OCI-LY7 (cell line): ENCODE data around the gene NINL. TPM values are rescaled to one million over a fixed set of nuclear protein-coding genes. Genes with fewer than 3 reads are reported as not detected.

Source experiments
- BruUV-seq: library from RNA; stranded (reverse); fragments of 400-500 nt; replicated peaks from 2 replicates; lab custom pipeline; 2021; lab: Mats Ljungman, UMichigan
- CTCF ChIA-PET: fragments of 300-600 bp; sonication (Branson Sonifier 250); formaldehyde crosslinking; loops from one replicate; lab custom pipeline; 2022; ENCODE audit warnings: antibody characterized with exemption; ENCODE audit not compliant: unreplicated experiment; lab: Charles Lee
- POLR2A ChIA-PET: fragments of 300-600 bp; sonication (Branson Sonifier 250); formaldehyde crosslinking; loops from one replicate; lab custom pipeline; 2022; ENCODE audit warnings: antibody characterized with exemption; lab: Charles Lee
- DNase-seq: peaks from one replicate; pipeline ENCODE4 v3.0.0-alpha.2; 2015; ENCODE audit warnings: low spot score
- H2AFZ ChIP-seq: fragments of 200-600 bp; sonication (generic), shearing (Covaris generic); 2 replicates; pipeline ENCODE4 v1.6.1; 2014; ENCODE audit warnings: mild to moderate bottlenecking, antibody characterized with exemption, low read length, moderate library complexity
- H3K27ac ChIP-seq: fragments of 200-600 bp; sonication (generic); 2 replicates; pipeline ENCODE4 v1.5.1; 2014; ENCODE audit warnings: mixed run types, low read depth, mild to moderate bottlenecking, moderate library complexity, low read length, inconsistent platforms; ENCODE audit not compliant: poor library complexity, severe bottlenecking
- H3K36me3 ChIP-seq: fragments of 200-600 bp; sonication (generic); 2 replicates; pipeline ENCODE4 v1.6.1; 2014; ENCODE audit warnings: mild to moderate bottlenecking, antibody characterized with exemption, low read length, moderate library complexity, mixed read lengths; ENCODE audit not compliant: insufficient read depth
- H3K4me1 ChIP-seq: fragments of 200-600 bp; sonication (generic); 2 replicates; pipeline ENCODE4 v1.5.1; 2014; ENCODE audit warnings: mild to moderate bottlenecking, low read length; ENCODE audit not compliant: insufficient read depth, poor library complexity, severe bottlenecking
- H3K4me2 ChIP-seq: fragments of 200-600 bp; sonication (generic); 2 replicates; pipeline ENCODE4 v1.6.1; 2014; ENCODE audit warnings: mild to moderate bottlenecking, low read length
- H3K4me3 ChIP-seq: fragments of 200-600 bp; sonication (generic); 2 replicates; pipeline ENCODE4 v1.5.1; 2014; ENCODE audit warnings: mild to moderate bottlenecking, low read depth, low read length; ENCODE audit not compliant: poor library complexity, severe bottlenecking
- H3K79me2 ChIP-seq: fragments of 200-600 bp; sonication (generic); 2 replicates; pipeline ENCODE4 v1.6.1; 2016; ENCODE audit warnings: low read depth, mild to moderate bottlenecking, low read length, moderate library complexity, mixed read lengths; ENCODE audit not compliant: insufficient read depth
- H3K9me2 ChIP-seq: fragments of 200-600 bp; sonication (generic); 2 replicates; pipeline ENCODE4 v1.6.1; 2016; ENCODE audit warnings: mild to moderate bottlenecking, low read length, mixed read lengths; ENCODE audit not compliant: insufficient read depth
- H3K9me3 ChIP-seq: fragments of 200-600 bp; sonication (generic); 2 replicates; pipeline ENCODE4 v1.6.1; 2014; ENCODE audit warnings: mild to moderate bottlenecking, mixed run types, low read length, mixed read lengths
- H4K20me1 ChIP-seq: fragments of 200-600 bp; sonication (generic); 2 replicates; pipeline ENCODE4 v1.6.1; 2014; ENCODE audit warnings: mild to moderate bottlenecking, antibody characterized with exemption, low read length, moderate library complexity, mixed read lengths; ENCODE audit not compliant: insufficient read depth
- CTCF ChIP-seq: fragments of 200-600 bp; sonication (generic); conservative IDR thresholded peaks from 2 replicates; pipeline ENCODE4 v1.5.1; 2014; ENCODE audit warnings: mild to moderate bottlenecking, antibody characterized with exemption, low read length, moderate library complexity, mixed read lengths
- EZH2phosphoT487 ChIP-seq: fragments of 200-600 bp; sonication (generic); IDR thresholded peaks from 2 replicates; pipeline ENCODE4 v1.6.1; 2018; ENCODE audit warnings: low read depth, borderline replicate concordance, mild to moderate bottlenecking, mixed run types, antibody characterized with exemption, low read length, moderate library complexity, mixed read lengths
- intact Hi-C: fragments of 100-400 bp; cut with micrococcal nuclease; formaldehyde crosslinking; loops from one replicate; pipeline ENCODE4 v1.10.0; 2022; ENCODE audit not compliant: unreplicated experiment
- total RNA-seq, 2 experiments: library from RNA; depleted of rRNA in 1 of 2; stranded (reverse); fragments of >200 nt in 1 of 2; shearing (Covaris generic) in 1 of 2; gene quantifications; 2 replicates each; pipeline ENCODE4 v1.2.3, GENCODE V29; 2014 to 2022

The NINL gene
- total RNA-seq, 2 experiments from 2014 or later = 0.06 to 0.55 TPM

DNA sequence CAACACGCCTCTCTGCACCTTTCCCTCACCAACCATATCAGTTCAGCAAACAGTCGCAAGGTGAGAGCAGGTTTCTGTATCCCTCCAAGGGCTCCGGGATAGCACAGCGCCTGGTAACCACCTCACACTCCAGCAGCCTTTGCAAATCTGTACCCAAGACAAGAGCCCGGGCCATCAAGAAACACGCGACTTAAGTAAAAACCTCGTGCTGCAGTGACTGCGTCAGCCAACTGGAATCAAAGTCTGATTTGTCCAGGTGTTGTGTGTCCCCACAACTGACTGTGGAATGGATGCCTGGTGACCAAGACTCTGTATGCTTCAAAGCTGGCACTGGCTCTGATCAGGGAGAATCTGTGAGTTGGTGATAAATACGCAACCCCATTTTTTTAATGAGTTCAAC lies 74.1 kb downstream of the NINL start:
- POLR2A ChIA-PET = no interaction called here
- Histone ChIP-seq H3K4me3 (no peak overlapping the region), H3K9me3 (peaks cover 9% of the 10 kb centered on the region; the same call in 1 of the 2 replicates)

GRCh38 chr20:25510721-25511120 lies 74.6 kb downstream of the NINL start:
- no peak for DNase-seq
- Histone ChIP-seq H2AFZ (no peak overlapping the region), H3K36me3 (no peaks in the 10 kb centered on the region), H4K20me1 (no peaks in the 10 kb centered on the region), H3K9me2 (no peaks in the 10 kb centered on the region), H3K4me2 (no peak overlapping the region), H3K79me2 (no peaks in the 10 kb centered on the region), H3K9me3 (peaks cover 9% of the 10 kb centered on the region; the same call in 1 of the 2 replicates), H3K4me1 (no peaks in the 10 kb centered on the region), H3K27ac (no peak overlapping the region), H3K4me3 (no peak overlapping the region)
- intact Hi-C loops = no loop called here
- BruUV-seq = no TSS peak
- ChIA-PET POLR2A (no interaction called here), CTCF (interaction anchor here (0.6 kb wide), 1 partner anchor 478 kb away, joined by 5 read pairs; no protein-coding TSS in a partner anchor)
- no peak for TF ChIP-seq EZH2phosphoT487
- no peak for TF ChIP-seq CTCF

More for the DNA sequence above, 74.1 kb downstream of the NINL start:
- CTCF ChIA-PET = no interaction called here
- no peaks in the 10 kb centered on the region for H3K79me2 ChIP-seq
- no peaks in the 10 kb centered on the region for H3K4me1 ChIP-seq
- DNase-seq = no peak
- H2AFZ ChIP-seq = no peak overlapping the region
- intact Hi-C loops = no loop called here
- H4K20me1 ChIP-seq = no peaks in the 10 kb centered on the region
- no peaks in the 10 kb centered on the region for H3K36me3 ChIP-seq
- H3K9me2 ChIP-seq = no peaks in the 10 kb centered on the region
- BruUV-seq = no TSS peak
- no peak overlapping the region for H3K4me2 ChIP-seq
- H3K27ac ChIP-seq = no peak overlapping the region
- TF ChIP-seq EZH2phosphoT487 = no peak
- TF ChIP-seq CTCF = no peak

- intact Hi-C loops = no loop called here
- TF ChIP-seq EZH2phosphoT487 (no peak), CTCF (no peak)
- Histone ChIP-seq H4K20me1 (no peaks in the 10 kb centered on the region), H3K36me3 (no peaks in the 10 kb centered on the region), H3K9me2 (no peaks in the 10 kb centered on the region), H3K4me1 (no peaks in the 10 kb centered on the region), H3K27ac (no peak overlapping the region), H3K4me3 (no peak overlapping the region), H3K79me2 (no peaks in the 10 kb centered on the region), H2AFZ (no peak overlapping the region), H3K4me2 (no peak overlapping the region), H3K9me3 (peaks cover 9% of the 10 kb centered on the region; the same call in 1 of the 2 replicates)
- ChIA-PET POLR2A (interaction anchor here (1.1 kb wide), 1 partner anchor 24 kb away, joined by 3 read pairs; no protein-coding TSS in a partner anchor), CTCF (interaction anchor here (0.6 kb wide), 1 partner anchor 477 kb away, joined by 5 read pairs; no protein-coding TSS in a partner anchor)
- DNase-seq = no peak
- BruUV-seq = no TSS peak
These were observed 75.1 kb downstream of the NINL start for GRCh38 chr20:25510202-25510601.
